GM11168 (cell line): Measurements from ENCODE around the gene TMEM185B.
"Not testable (repeated sequence)": the region's sequence is repeated elsewhere in the genome, so short reads cannot be mapped to it uniquely, and the experiment has no call there.

Experiments
- in situ Hi-C: fragments of 300-500 bp; cut with MboI; formaldehyde crosslinking; loops from one replicate; pipeline ENCODE4 v1.12.0; 2022; ENCODE audit warnings: low sequenced_read_pairs; ENCODE audit not compliant: unreplicated experiment

TMEM185B gene

DNA sequence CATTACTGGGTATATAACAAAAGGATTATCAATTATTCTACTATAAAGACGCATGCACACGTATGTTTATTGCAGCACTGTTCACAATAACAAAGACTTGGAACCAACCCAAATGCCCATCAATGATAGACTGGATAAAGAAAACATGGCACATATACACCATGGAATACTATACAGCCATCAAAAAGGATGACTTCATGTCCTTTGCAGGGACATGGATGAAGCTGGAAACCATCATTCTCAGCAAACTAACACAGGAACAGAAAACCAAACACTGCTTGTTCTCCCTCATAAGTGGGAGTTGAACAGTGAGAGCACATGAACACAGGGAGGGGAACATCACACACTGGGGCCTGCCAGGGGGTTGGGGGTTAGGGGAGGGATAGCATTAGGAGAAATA is 12.0 kb upstream of the TMEM185B start:
- in situ Hi-C loops = not testable (repeated sequence)

DNA sequence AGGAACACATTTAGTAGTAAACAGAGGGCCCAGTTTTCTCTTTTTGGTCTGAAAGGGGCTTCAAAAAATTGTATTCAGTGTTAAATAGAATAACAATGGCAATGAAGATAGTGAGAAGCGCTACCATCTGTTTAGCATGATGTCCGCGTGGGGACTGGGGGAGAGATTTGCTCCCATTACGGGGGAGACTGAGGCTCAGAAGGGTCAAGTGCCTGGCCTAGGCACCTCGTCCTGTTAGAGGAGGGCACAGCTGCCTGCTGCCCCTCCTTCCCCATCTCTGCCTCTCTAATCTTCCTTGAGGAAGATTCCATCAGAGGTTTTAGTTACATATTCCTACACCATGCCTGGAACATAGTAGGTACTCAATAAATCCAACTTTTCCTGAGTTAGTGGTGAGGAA is 10.1 kb upstream of the TMEM185B start:
- in situ Hi-C loops = no loop called here

DNA sequence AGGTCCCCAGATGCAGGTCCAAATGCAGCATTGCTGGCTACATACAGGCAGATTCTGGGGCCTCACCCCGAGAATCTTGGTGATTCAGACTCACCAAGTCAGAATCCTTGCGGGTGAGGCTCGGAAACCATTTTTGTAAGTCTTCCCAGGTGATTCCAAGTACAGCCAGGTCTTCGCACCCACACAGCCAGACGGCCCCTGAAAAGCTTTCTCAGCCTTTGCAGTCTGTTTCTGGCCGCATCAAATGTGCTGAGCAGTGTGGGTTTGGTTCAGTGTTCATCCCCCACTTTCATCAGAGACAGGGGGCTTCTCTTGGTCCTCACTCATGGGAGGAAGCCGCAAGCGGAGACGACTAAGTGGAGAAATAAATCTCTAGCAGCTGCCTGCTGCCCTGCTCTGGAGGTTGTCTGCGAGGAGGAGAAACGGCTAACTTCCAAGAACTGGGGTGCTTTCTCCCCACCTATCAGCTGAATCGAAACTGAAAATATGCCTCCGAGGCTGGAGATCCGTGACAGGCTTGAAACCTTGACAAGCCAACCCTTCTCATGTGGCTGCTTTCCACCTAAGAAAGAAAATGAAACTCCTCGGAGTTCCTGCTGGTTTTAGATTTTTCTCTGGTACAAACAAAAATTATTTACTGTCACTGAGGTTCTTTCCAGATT is 8.9 kb upstream of the TMEM185B start:
- in situ Hi-C loops = no loop called here

DNA sequence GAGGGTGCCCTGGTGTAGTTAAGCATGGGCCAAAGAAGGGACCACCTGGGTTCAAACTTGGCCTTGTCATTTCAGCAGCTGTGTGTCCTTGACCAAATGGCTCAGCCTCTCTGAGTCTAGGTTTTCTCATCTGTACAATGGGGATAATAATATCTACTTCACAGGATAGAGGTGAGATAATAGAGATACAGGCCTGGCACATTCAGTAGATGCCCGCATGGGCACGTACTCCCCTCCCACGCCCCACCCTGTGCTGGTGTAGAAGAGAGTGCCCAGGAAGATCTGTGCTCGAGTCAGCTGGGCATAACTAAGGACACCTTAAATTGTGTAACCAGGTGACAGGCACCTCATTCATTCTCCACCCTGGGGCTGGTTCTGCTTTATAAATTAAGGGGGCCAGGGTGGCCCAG is 8.4 kb upstream of the TMEM185B start:
- in situ Hi-C loops = no loop called here

DNA sequence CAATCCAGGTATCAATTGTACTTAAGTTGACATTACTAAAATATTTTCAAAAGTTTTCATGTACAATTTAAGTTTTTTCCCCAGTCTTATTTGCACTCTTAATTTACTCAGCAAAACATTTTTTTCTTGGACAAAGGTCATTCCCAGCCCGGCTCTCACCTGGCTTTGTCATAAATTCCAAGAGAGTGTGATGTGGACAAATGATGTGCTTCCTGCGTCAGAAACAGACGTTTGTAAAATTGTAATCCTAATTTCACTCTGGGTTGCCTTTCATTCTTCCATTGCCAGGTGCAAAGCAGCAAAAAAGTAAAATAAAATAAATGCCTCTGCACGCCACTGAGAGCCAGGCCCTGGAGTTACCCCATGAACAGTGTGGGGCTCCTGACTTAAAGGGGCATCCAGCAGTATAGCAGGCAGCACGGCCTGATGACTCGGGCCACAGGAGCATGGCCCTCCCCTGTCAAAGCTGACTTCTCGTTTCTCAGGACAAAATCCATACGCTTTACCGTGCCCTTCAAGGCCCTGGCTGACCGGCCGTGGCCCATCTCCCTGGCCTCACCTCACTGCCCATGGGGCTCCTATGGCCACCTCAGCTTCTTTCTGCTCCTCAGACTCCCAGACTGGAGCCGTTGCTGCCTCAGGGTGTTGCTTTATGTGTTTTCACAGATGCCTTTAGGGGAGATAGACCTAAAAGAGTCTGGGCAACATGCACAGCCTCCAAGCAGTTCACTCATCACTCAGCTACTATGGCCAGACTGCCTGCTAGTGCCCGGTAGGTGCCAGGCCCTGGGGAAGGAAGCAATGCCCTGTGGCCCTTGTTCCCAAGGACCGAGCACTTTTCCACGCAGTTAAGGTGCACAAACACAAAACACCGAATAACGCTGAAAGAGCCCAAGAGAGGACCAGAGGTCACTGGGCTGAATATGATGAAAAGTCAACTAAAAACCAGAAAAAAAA is 7.6 kb upstream of the TMEM185B start:
- in situ Hi-C loops = no loop called here

DNA sequence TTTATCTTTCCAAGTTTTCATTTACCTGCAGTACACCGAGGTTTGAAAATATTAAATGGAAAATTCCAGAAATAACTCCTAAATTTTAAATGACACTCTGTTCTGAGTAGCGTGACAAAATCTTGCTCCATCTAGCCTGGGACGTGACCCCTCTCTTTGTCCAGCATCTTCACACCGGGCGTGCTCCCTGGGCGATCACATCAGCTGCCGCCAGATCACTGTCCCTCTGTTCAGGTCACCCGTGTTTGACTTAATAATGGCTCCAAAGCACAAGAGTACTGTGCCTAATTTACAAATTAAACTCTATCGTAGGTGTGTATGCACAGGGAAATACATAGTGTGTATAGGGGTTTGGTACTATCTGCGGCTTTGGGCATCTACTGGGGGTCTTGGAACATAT is 6.1 kb upstream of the TMEM185B start:
- in situ Hi-C loops = loop anchor here (10.0 kb wide), 1 partner anchor 85 kb away; no protein-coding TSS in a partner anchor

DNA sequence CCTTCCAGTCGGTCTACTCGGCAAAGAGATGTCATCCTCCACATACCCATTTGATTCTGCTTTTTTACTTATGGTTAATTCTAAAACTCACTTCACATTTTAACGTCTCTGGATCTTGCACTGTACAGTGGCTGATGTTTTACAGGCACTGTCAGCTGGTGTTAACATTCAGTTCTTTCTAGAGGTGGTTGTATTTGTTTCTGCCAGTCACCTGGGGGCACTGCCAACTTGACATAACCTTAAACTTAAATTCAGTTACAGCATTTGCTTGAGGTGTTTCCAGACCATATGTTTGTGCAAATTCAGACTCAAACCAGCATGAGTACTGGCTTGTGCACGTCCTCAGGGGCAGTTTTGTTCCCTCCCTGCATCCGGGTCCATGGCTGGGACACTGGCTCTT is 5.3 kb upstream of the TMEM185B start:
- in situ Hi-C loops = loop anchor here (10.0 kb wide), 1 partner anchor 86 kb away; no protein-coding TSS in a partner anchor

DNA sequence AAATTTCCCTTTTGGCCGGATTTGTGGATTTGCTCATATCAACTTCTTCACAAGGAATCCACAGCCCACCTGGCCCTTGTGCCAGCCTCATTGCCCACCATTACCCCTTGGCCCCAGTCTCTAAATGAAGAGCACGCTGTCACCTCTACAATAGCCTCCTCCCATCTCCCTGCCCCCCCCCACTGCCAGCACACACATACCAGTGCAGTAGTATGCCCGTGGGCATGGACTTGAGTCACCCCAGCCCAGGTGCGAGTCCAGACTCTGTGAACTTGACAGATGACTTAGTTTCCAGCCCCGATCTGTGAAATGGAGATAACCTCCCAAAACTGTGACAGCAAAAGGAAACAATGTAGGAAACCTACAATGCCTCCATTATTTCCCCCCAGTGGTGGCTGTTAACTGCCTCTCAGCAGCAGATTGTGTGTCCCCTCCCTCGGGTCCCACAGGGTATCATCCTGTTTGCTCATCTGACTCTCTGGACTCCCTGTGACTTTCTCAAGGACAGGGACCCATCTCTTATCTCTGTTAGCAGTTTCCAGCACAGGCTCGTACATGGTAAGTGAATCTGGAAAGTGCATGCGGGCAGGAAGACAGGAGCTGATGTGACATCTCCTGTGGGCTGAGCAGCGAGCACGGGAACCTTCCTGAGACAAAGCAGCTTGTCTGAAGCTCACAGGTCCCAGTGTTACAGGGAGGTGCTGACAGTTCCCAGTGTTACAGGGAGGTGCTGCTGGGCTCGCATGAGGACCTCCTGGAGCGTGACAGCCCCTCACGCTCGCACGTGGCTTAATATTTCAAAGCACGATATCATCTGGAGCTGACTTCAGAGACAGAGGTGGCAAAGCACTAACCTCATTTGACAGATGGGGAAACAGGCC is 4.2 kb upstream of the TMEM185B start:
- in situ Hi-C loops = loop anchor here (10.0 kb wide), 1 partner anchor 87 kb away; no protein-coding TSS in a partner anchor

DNA sequence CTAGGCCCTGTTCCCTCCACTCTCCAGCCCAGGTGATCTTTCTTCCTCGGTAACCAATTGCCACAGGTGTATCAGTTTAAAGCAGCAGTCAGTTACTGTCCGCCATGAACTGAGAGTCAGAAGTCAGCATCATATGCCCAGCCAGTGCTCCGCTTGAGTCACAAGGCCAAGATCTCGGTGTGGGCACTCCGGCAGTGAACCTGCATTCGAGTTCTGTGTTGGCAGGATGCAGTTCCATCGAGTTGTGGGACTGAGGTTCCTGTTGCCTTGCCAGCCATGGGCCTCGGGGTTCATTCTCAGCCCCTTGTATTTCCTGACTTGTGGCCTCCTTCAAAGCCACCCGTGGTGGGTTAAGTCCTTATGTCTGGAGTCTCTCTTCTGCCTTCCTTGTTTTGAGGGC is 3.1 kb upstream of the TMEM185B start:
- in situ Hi-C loops = loop anchor here (10.0 kb wide), 1 partner anchor 88 kb away; no protein-coding TSS in a partner anchor

DNA sequence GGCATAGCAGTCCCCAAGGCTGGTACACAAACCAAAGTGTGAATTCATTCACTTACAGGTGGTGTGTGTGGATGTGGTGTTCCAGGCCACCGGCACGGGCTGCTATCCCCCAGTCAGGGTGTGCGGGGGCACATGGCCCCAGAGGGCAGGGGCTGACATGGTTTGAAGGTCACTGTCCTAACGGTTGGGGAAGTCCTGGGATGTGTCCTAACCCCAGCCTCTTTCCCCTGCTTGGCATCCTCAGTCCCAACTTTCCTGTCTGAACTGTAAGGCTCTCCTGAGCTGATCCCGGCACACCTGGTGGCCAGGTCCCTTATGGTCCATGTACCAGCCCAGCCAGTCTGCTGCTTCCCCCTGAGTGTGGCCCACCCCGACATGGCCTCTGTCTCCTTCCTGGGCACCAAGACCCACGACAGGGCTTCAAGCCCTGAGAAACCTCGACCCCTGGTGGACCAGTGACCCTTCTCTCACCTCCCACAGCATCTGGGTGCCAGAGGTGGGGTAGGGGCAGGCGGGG is 2.4 kb upstream of the TMEM185B start:
- in situ Hi-C loops = loop anchor here (10.0 kb wide), 1 partner anchor 89 kb away; no protein-coding TSS in a partner anchor

DNA sequence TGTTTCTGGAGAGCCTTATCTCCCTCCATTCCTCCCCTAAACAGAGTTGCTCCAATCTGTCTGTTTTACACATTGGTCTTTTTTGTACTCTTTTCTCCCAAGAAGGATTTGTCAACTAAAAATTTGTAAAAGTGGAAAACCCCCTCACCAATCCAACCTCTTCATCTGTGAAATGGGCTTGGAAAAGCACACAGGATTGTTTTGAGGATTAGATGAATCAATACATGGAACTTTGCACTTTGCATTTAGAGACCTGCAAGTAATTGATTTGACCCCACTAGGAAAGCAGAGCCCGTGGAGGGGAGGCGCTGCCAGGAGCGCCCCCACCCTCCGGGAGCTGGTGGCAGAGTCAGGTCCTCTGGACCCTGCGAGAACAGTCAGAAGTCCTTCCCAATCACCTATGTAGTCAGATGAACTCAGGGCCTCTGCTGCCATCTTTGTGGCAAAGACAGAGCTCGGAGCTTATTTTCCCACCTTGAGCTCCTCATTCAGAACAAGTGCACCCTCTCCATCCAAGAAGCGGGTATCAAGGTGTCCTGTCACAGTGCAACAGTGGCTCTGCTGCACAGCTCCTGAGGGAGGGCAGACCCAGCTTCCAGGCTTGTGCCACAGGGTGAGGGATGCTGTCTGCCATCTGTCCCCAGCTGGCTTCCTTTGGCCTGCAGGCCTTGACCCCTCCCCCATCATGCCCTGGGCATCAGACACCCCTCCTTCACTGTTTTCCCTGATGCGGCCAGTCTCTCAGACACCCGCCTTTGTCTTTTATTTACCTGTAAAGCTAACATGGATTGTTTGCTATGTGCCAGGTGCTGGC is 1.7 kb upstream of the TMEM185B start:
- in situ Hi-C loops = loop anchor here (10.0 kb wide), 1 partner anchor 90 kb away; no protein-coding TSS in a partner anchor

DNA sequence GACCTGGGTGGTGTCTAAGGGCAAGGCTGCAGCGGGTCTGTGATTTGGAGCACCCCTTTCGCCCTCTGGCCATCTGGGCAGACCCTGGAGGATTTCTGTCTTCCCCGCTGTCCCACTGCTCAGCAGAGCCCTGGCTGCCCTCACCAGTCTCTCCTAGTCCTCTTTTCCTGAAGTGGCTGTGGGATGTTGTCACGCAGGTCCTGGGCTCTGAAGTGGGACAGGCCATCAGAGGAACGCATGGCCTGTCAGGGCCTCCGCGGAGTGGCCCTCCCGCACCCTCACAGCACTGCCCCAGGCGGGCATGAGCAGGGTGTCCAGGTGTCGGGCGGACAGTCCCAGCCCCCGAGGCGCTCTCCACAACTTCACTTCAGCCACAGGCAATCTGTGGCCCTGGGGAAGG is 1.1 kb upstream of the TMEM185B start:
- in situ Hi-C loops = loop anchor here (10.0 kb wide), 1 partner anchor 91 kb away; no protein-coding TSS in a partner anchor

DNA sequence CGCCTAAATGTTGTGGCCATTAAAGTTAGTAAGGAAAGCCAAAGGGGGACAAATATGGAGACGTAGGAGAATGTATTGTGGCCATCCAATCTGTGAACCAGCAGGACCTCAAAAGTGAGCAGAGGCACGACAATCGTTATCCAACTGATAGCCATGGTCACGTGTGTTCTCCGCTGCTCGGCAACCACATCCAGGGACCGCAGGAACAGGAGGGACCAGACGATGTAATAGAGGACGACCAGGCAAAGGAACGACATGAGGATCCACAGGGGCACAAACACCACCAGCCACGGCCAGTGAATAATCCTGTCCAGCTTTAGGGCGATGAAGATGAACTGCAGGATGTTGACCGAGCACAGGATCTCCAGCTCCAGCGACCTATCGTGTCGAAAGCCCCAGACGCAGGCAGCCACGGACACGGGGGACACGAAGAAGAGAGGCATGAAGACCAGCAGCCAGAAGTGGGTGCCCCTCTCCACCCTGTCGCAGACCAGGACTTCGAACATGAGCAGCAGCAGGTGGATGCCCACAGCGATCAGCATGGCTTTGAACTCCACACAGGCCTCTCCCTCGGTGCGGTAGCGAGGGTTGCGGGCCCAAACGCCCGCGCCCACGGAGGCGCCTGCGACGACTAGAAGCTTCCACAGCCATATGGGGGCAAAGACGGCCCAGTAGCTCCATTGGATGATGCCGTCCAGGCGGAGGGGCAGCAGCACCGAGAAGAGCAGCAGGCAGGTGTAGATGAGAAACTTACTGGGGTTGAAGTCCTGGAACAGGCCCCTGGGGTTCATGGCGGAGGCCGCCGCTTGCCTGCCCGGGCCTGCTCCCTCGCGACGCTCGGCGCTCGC is 790 bp downstream of the TMEM185B start:
- in situ Hi-C loops = loop anchor here (10.0 kb wide), 1 partner anchor 92 kb away; no protein-coding TSS in a partner anchor

DNA sequence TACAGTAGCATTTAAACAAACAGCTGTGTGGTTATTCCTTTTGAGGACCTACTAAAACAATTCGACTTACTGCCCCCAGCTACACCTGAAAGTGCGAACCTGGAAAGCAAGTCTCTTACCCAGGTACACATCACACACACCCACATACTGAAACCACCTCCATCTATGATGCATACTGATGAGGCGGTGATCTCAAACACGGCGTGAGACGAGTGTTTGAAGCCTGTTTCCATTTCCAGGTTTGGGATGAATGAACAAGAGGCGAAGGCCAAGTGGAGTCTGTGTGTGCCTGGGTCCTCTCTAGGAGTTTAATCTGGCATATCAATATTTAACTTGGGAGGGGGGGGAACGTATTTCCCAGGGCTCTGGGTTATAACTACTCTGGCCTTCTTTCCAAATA is 1.6 kb downstream of the TMEM185B start:
- in situ Hi-C loops = loop anchor here (10.0 kb wide), 1 partner anchor 93 kb away; no protein-coding TSS in a partner anchor

DNA sequence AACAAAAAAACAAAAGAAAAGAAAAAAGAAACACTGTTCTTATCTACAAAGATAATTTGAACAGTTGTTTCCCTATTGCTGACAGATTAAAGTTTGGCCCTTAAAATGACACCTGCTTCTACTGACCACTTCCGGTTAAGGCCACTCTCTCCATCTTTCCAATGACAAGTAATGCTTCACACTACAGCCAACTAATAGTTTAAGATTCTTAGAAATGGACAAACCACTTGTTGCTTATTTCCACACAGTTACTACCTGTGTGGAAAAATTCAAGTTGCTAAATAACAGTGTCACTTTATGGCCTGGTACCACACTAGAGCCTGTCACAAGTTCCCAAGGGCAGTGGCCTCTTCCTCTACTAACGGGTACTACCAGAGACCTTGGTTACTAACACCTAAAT is 2.4 kb downstream of the TMEM185B start:
- in situ Hi-C loops = loop anchor here (10.0 kb wide), 1 partner anchor 94 kb away; no protein-coding TSS in a partner anchor

DNA sequence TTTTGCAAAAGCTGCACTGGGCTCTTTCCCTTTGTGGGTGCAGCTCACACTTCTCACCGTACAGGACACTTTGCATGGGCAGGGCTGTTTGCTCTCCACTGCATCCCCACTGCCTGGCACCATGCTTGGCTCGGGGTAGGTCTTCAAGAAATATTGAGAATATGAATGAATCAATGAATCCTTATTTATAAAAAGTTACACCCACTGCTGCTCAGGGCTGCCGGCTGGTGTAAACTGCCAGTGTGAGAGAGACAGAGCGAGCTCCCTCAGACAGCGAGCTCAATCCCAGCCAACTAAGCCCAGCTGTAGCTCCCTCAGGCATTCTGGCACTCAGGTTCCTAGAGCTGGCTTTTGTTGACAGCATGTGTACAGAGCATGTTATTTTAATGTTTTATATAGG is 3.4 kb downstream of the TMEM185B start:
- in situ Hi-C loops = loop anchor here (10.0 kb wide), 1 partner anchor 95 kb away; no protein-coding TSS in a partner anchor

DNA sequence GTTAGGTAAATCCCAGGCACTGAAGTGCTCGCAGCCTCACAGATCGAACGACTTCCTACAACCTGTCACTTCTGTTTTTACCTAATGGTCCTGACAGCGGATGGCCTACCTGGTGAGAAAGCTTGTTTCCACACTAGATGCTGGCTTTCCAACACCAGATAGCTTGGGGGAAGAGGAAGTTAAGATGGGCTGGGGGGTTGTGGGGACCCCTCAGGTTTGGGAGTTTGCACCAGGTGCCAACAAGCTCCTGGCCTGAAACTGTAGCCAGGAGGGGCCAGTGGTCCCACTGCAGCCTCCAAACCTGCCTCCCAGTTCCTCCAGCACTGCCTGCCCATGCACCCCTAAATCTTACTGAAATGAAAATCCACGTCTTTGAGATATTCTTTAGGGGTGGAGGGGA is 3.9 kb downstream of the TMEM185B start:
- in situ Hi-C loops = no loop called here

DNA sequence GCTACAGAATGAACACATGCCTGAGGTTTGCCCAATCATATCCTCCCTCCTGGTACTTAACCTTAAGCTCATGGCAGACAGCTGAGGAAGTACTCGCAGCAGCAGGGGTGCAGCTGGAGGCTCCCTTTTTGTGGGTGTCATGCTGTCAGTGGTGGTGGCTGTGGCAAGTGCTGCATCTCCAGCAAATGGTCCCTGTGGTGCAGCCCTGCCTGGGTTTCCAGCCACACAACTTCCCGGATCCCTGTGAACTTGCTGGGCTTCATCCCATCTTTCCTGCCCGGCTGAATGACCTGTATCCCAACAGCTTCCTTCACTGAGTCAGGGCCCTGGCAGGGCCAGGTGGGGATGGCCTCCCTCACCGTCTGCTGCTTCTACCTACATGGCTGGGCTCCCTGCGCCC is 5.0 kb downstream of the TMEM185B start:
- in situ Hi-C loops = no loop called here
